ENCODE measurements around the gene PPEF2. TPM values are rescaled to one million over a fixed set of nuclear protein-coding genes. Genes with fewer than 3 reads are reported as not detected.

PPEF2 gene
- total RNA-seq, 2 donors from 2014 or later, result not detected

GRCh38 chr4:75904076-75904475 lies 1.8 kb upstream of the PPEF2 start:
- H3K4me3 ChIP-seq, result no peak overlapping the region
- H3K36me3 ChIP-seq (replicated peaks in 1 of 2; ENCODE audit: insufficient read depth in 1 of 2, low read depth in 2 of 2), result no peaks in the 10 kb centered on the region
- H3K27me3 ChIP-seq, result no peaks in the 10 kb centered on the region
- no peaks in the 10 kb centered on the region for H3K9me3 ChIP-seq
- TF ChIP-seq CTCF (IDR thresholded peaks at IDR 0.05) (no peak), POLR2A (IDR thresholded peaks at IDR 0.05) (no peak)
- DNase-seq (no peak), ATAC-seq (no peak)
- no peaks in the 10 kb centered on the region for H3K4me1 ChIP-seq
- H3K27ac ChIP-seq, result no peak overlapping the region
- intact Hi-C loops (cut with DNase I), result no loop called here
- 76 to 80% methylated on average over 5 of the region's 5 CpGs for WGBS, 2 donors

DNA sequence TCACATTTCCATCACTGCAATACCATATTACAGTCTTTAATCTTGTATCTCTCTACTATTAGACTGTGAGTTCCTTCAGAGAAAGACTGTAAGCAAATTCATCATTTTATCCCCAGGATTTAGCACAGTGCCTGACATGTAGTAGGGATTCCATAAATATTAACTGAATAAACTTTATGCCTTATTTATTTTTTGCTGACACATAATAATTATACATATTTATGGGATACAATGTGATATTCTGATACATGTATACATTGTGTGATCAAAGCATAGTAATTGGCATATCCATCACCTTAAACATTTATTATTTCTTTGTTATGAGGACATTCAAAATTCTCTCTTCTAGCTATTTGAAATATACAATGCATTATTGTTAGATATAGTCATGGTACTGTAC lies 3.7 kb downstream of the PPEF2 start:
- Histone ChIP-seq H3K9me3 (no peaks in the 10 kb centered on the region), H3K4me3 (no peak overlapping the region), H3K27me3 (no peaks in the 10 kb centered on the region), H3K27ac (no peak overlapping the region), H3K36me3 (replicated peaks in 1 of 2; ENCODE audit: insufficient read depth in 1 of 2, low read depth in 2 of 2) (no peaks in the 10 kb centered on the region), H3K4me1 (no peaks in the 10 kb centered on the region)
- ATAC-seq (no peak), DNase-seq (no peak)
- intact Hi-C loops (cut with DNase I), result no loop called here
- TF ChIP-seq POLR2A (IDR thresholded peaks at IDR 0.05), result no peak
- no peak for TF ChIP-seq CTCF (IDR thresholded peaks at IDR 0.05)

GRCh38 chr4:75895744-75896314 lies 6.4 kb downstream of the PPEF2 start:
- intact Hi-C loops (cut with DNase I), result no loop called here
- DNase-seq (peak in 1 of 4 donors; percentile 6), ATAC-seq (peak; percentile 75)
- Histone ChIP-seq H3K4me1 (no peaks in the 10 kb centered on the region), H3K27me3 (no peaks in the 10 kb centered on the region), H3K36me3 (replicated peaks in 1 of 2; ENCODE audit: insufficient read depth in 1 of 2, low read depth in 2 of 2) (no peaks in the 10 kb centered on the region), H3K4me3 (no peak overlapping the region), H3K9me3 (no peaks in the 10 kb centered on the region), H3K27ac (no peak overlapping the region)
- WGBS, 2 donors, result 28 to 34% methylated on average over 4 of the region's 4 CpGs
- TF ChIP-seq CTCF (IDR thresholded peaks at IDR 0.05), result peak; percentile 43 to 60 (median 53)
- no peak for TF ChIP-seq POLR2A (IDR thresholded peaks at IDR 0.05)

DNA sequence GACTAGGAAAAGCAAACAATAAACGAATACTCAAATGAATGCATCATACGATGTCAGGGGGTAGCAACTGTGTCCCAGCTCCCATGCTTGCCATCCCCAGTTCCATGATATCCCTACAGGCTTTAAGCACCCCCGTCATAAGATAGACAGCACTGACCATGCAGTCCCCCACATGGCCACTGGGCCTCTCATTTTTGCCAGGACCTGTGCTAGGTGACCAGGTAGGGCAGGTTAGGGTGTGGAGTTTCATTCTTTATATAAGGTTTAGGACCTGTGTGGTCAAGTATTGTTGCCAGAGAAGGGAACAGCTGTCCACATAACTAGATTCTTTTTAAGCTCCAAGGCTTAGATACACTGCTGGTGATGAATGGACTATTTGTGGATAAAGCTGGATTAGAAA lies 9.7 kb downstream of the PPEF2 start:
- DNase-seq (no peak), ATAC-seq (no peak)
- no peaks in the 10 kb centered on the region for H3K9me3 ChIP-seq
- intact Hi-C loops (cut with DNase I), result no loop called here
- H3K27ac ChIP-seq, result no peak overlapping the region
- no peak for TF ChIP-seq CTCF (IDR thresholded peaks at IDR 0.05)
- TF ChIP-seq POLR2A (IDR thresholded peaks at IDR 0.05), result no peak
- H3K4me3 ChIP-seq, result no peak overlapping the region
- WGBS, 2 donors, result 51 to 71% methylated on average over 3 of the region's 3 CpGs
- H3K27me3 ChIP-seq, result no peaks in the 10 kb centered on the region
- H3K4me1 ChIP-seq, result no peaks in the 10 kb centered on the region
- no peaks in the 10 kb centered on the region for H3K36me3 ChIP-seq (replicated peaks in 1 of 2; ENCODE audit: insufficient read depth in 1 of 2, low read depth in 2 of 2)

DNA sequence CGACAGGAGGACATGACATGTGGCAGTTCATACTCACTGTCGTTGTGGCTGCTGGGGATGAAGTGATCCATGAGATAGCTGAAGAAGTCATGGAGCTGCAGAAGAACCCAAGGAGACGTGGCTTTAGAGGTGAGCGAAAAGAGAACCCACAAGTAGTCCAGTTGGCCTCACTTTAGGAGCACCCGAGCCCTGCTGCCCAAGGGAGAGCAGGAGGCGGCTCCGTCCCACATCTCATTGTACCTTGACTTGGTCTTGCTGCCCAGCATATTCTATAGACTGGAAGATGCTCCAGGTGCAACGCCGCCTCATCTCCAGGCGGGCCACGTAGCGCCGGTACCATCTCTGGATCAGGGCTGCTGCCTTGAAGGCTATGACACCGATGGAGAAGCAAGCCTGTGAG lies 10.6 kb downstream of the PPEF2 start:
- Histone ChIP-seq H3K36me3 (replicated peaks in 1 of 2; ENCODE audit: insufficient read depth in 1 of 2, low read depth in 2 of 2) (no peaks in the 10 kb centered on the region), H3K27me3 (no peaks in the 10 kb centered on the region), H3K27ac (no peak overlapping the region), H3K4me3 (no peak overlapping the region), H3K4me1 (no peaks in the 10 kb centered on the region), H3K9me3 (no peaks in the 10 kb centered on the region)
- intact Hi-C loops (cut with DNase I), result no loop called here
- TF ChIP-seq POLR2A (IDR thresholded peaks at IDR 0.05), result no peak
- no peak for TF ChIP-seq CTCF (IDR thresholded peaks at IDR 0.05)
- ATAC-seq (no peak), DNase-seq (no peak)
- WGBS, 2 donors, result 82 to 89% methylated on average over 13 to 14 of the region's 14 CpGs
